ENCODE data around the gene APOC3.

The APOC3 gene

GRCh38 chr11:116791813-116792143, 37.9 kb upstream of the APOC3 start, which contains the start of gene APOA5:
Gene APOA5, minus strand, starts transcription at chr11:116791879. Its CDS starts 19 bp downstream, at chr11:116791860.
- H3K4me3 ChIP-seq (replicated peaks; ENCODE audit: insufficient read depth, low read length): no peak within 1 kb of the TSS
- DNase-seq (ENCODE audit: low read depth in 1 of 2, low spot score in 1 of 2): no peak
- H3K27me3 ChIP-seq (ENCODE audit: insufficient read depth, poor library complexity, severe bottlenecking): no peaks in the 10 kb centered on the region
- TF ChIP-seq CTCF (IDR thresholded peaks at IDR 0.05; ENCODE audit: insufficient read depth, low read length) (no peak), REST (IDR thresholded peaks at IDR 0.05; ENCODE audit: insufficient replicate concordance, low read depth) (no peak), GABPA (IDR thresholded peaks at IDR 0.05; ENCODE audit: low read depth) (no peak), POLR2AphosphoS5 (IDR thresholded peaks at IDR 0.05; ENCODE audit: low read depth) (no peak), SPI1 (IDR thresholded peaks at IDR 0.05; ENCODE audit: borderline replicate concordance, low read depth) (no peak)
- H3K27ac ChIP-seq (replicated peaks): no peak within 1 kb of the TSS

GRCh38 chr11:116792144-116792868, 37.4 kb upstream of the APOC3 start:
- no peak for TF ChIP-seq REST (IDR thresholded peaks at IDR 0.05; ENCODE audit: insufficient replicate concordance, low read depth)
- DNase-seq (ENCODE audit: low read depth in 1 of 2, low spot score in 1 of 2): no peak
- Histone ChIP-seq H3K27ac (replicated peaks) (no peak overlapping the region), H3K4me3 (replicated peaks; ENCODE audit: insufficient read depth, low read length) (no peak overlapping the region), H3K27me3 (ENCODE audit: insufficient read depth, poor library complexity, severe bottlenecking) (no peaks in the 10 kb centered on the region)

- DNase-seq (ENCODE audit: low read depth in 1 of 2, low spot score in 1 of 2): no peak
- Histone ChIP-seq H3K27ac (replicated peaks) (no peak overlapping the region), H3K4me3 (replicated peaks; ENCODE audit: insufficient read depth, low read length) (no peak overlapping the region), H3K27me3 (ENCODE audit: insufficient read depth, poor library complexity, severe bottlenecking) (no peaks in the 10 kb centered on the region)
- TF ChIP-seq REST (IDR thresholded peaks at IDR 0.05; ENCODE audit: insufficient replicate concordance, low read depth) (no peak), GABPA (IDR thresholded peaks at IDR 0.05; ENCODE audit: low read depth) (no peak), CTCF (IDR thresholded peaks at IDR 0.05; ENCODE audit: insufficient read depth, low read length) (no peak), SPI1 (IDR thresholded peaks at IDR 0.05; ENCODE audit: borderline replicate concordance, low read depth) (no peak), POLR2AphosphoS5 (IDR thresholded peaks at IDR 0.05; ENCODE audit: low read depth) (no peak)
Measured at GRCh38 chr11:116792869-116793771, 36.6 kb upstream of the APOC3 start.
